Caco-2 (cell line): ENCODE measurements around the gene DCUN1D5. TPM values are rescaled to one million over a fixed set of nuclear protein-coding genes. Genes with fewer than 3 reads are reported as not detected.

Experiments
- BruUV-seq: library from RNA; stranded (reverse); fragments of 400-500 nt; replicated peaks from 2 replicates; lab custom pipeline; 2021; lab: Mats Ljungman, UMichigan
- CTCF ChIA-PET: fragments of 300-600 bp; sonication (Branson Sonifier 250); formaldehyde crosslinking; loops from one replicate; lab custom pipeline; 2022; ENCODE audit warnings: antibody characterized with exemption; lab: Charles Lee
- POLR2A ChIA-PET: fragments of 300-600 bp; sonication (Branson Sonifier 250); formaldehyde crosslinking; loops from one replicate; lab custom pipeline; 2022; ENCODE audit warnings: antibody characterized with exemption; lab: Charles Lee
- DNase-seq, 2 experiments: peaks; one replicate each; pipeline versions ENCODE4 v3.0.0 to v3.0.0-alpha.2; 2020 to 2022
- H3K27me3 ChIP-seq: replicated peaks from 2 replicates; pipeline ENCODE4 v1.6.0; 2011; ENCODE audit warnings: low read length; ENCODE audit not compliant: control insufficient read depth, insufficient read depth
- H3K36me3 ChIP-seq: 2 replicates; pipeline ENCODE4 v1.5.1; 2011; ENCODE audit warnings: low read length; ENCODE audit not compliant: control insufficient read depth, insufficient read depth
- H3K4me1 ChIP-seq: fragments of 250-450 bp; sonication (Bioruptor Pico); 2 replicates; pipeline ENCODE4 v1.5.1; 2020; ENCODE audit warnings: mild to moderate bottlenecking
- H3K4me3 ChIP-seq: 2 replicates; pipeline ENCODE4 v1.5.1; 2011; ENCODE audit warnings: low read depth, mild to moderate bottlenecking, control low read depth, low read length
- H3K9me3 ChIP-seq: fragments of 250-450 bp; sonication (Bioruptor Pico); 2 replicates; pipeline ENCODE4 v1.5.1; 2020; ENCODE audit warnings: mild to moderate bottlenecking, moderate library complexity
- H3K27ac Mint-ChIP-seq: one replicate; pipeline ENCODE4 v1.8.0; 2022; ENCODE audit warnings: mixed read lengths; ENCODE audit not compliant: unreplicated experiment
- H3K27me3 Mint-ChIP-seq: one replicate; pipeline ENCODE4 v1.8.0; 2022; ENCODE audit warnings: mixed read lengths; ENCODE audit not compliant: insufficient read depth, unreplicated experiment
- H3K36me3 Mint-ChIP-seq: one replicate; pipeline ENCODE4 v1.8.0; 2022; ENCODE audit warnings: mild to moderate bottlenecking, mixed read lengths; ENCODE audit not compliant: insufficient read depth, unreplicated experiment
- H3K4me1 Mint-ChIP-seq: one replicate; pipeline ENCODE4 v1.8.0; 2022; ENCODE audit warnings: low read depth, mixed read lengths; ENCODE audit not compliant: unreplicated experiment
- H3K4me3 Mint-ChIP-seq: one replicate; pipeline ENCODE4 v1.8.0; 2022; ENCODE audit warnings: mild to moderate bottlenecking, moderate library complexity, mixed read lengths; ENCODE audit not compliant: unreplicated experiment
- H3K9me3 Mint-ChIP-seq: one replicate; pipeline ENCODE4 v1.8.0; 2022; ENCODE audit warnings: mixed read lengths; ENCODE audit not compliant: unreplicated experiment
- CTCF ChIP-seq, 2 experiments: fragments of 200-600 bp in 1 of 2; IDR thresholded peaks; 1 replicate in 1 of 2; 2 replicates in 1 of 2; pipeline versions ENCODE4 v1.5.1 to v1.8.0; 2011 to 2022; ENCODE audit warnings: antibody characterized with exemption in 1 of 2, control low read depth in 1 of 2, inconsistent platforms in 1 of 2, low read depth in 1 of 2, low read length in 1 of 2, mild to moderate bottlenecking in 1 of 2, moderate library complexity in 1 of 2; ENCODE audit not compliant: insufficient read depth in 1 of 2, severe bottlenecking in 1 of 2, unreplicated experiment in 1 of 2
- intact Hi-C: fragments of 100-400 bp; cut with micrococcal nuclease; formaldehyde crosslinking; loops from one replicate; pipeline ENCODE4 v1.10.0; 2022; ENCODE audit not compliant: unreplicated experiment
- total RNA-seq: library from RNA; stranded (reverse); gene quantifications from 2 replicates; pipeline ENCODE4 v1.2.3, GENCODE V29; 2022

DCUN1D5 gene
- total RNA-seq, 1 experiment from 2014 or later, result 95.1 TPM

- H3K27me3 Mint-ChIP-seq, result no peaks in the 10 kb centered on the region
- CTCF ChIA-PET, result no interaction called here
Observed at GRCh38 chr11:103076361-103076760, 15.6 kb downstream of the DCUN1D5 start.

GRCh38 chr11:103071008-103071407 lies 21.0 kb downstream of the DCUN1D5 start:
- no TSS peak for BruUV-seq
- intact Hi-C loops, result no loop called here
- ChIA-PET POLR2A (no interaction called here), CTCF (no interaction called here)
- H3K4me1 ChIP-seq, result no peaks in the 10 kb centered on the region
- no peak overlapping the region for H3K4me3 ChIP-seq
- no peaks in the 10 kb centered on the region for H3K27me3 Mint-ChIP-seq
- H3K4me1 Mint-ChIP-seq, result no peaks in the 10 kb centered on the region
- H3K27ac Mint-ChIP-seq, result no peak overlapping the region
- no peaks in the 10 kb centered on the region for H3K9me3 ChIP-seq
- no peaks in the 10 kb centered on the region for H3K27me3 ChIP-seq
- H3K36me3 Mint-ChIP-seq, result peaks cover 47% of the 10 kb centered on the region
- H3K4me3 Mint-ChIP-seq, result no peak overlapping the region
- no peaks in the 10 kb centered on the region for H3K9me3 Mint-ChIP-seq
- no peak for TF ChIP-seq CTCF (IDR thresholded peaks at IDR 0.05; ENCODE audit: insufficient read depth in 1 of 2, low read depth in 1 of 2, low read length in 1 of 2, severe bottlenecking in 1 of 2, unreplicated experiment in 1 of 2)
- peaks cover 1% of the 10 kb centered on the region; the same call in 1 of the 2 replicates for H3K36me3 ChIP-seq
- DNase-seq, result no peak

More at GRCh38 chr11:103076361-103076760, 15.6 kb downstream of the DCUN1D5 start:
- no peak overlapping the region for H3K27ac Mint-ChIP-seq
- no peak for TF ChIP-seq CTCF (IDR thresholded peaks at IDR 0.05; ENCODE audit: insufficient read depth in 1 of 2, low read depth in 1 of 2, low read length in 1 of 2, severe bottlenecking in 1 of 2, unreplicated experiment in 1 of 2)
- POLR2A ChIA-PET, result no interaction called here
- H3K4me3 Mint-ChIP-seq, result no peak overlapping the region
- H3K4me3 ChIP-seq, result no peak overlapping the region
- no peaks in the 10 kb centered on the region for H3K9me3 ChIP-seq
- H3K9me3 Mint-ChIP-seq, result no peaks in the 10 kb centered on the region
- H3K4me1 Mint-ChIP-seq, result no peaks in the 10 kb centered on the region
- no TSS peak for BruUV-seq
- intact Hi-C loops, result no loop called here
- H3K36me3 ChIP-seq, result peaks cover 4% of the 10 kb centered on the region; the same call in 1 of the 2 replicates
- H3K27me3 ChIP-seq, result no peaks in the 10 kb centered on the region
- H3K36me3 Mint-ChIP-seq, result peaks cover 76% of the 10 kb centered on the region
- DNase-seq, result no peak
- no peaks in the 10 kb centered on the region for H3K4me1 ChIP-seq

GRCh38 chr11:103070142-103070541 lies 21.8 kb downstream of the DCUN1D5 start:
- no peak for TF ChIP-seq CTCF (IDR thresholded peaks at IDR 0.05; ENCODE audit: insufficient read depth in 1 of 2, low read depth in 1 of 2, low read length in 1 of 2, severe bottlenecking in 1 of 2, unreplicated experiment in 1 of 2)
- Mint-ChIP-seq H3K4me3 (no peak overlapping the region), H3K4me1 (no peaks in the 10 kb centered on the region), H3K27me3 (no peaks in the 10 kb centered on the region), H3K36me3 (peaks cover 51% of the 10 kb centered on the region), H3K27ac (no peak overlapping the region), H3K9me3 (no peaks in the 10 kb centered on the region)
- Histone ChIP-seq H3K4me3 (no peak overlapping the region), H3K4me1 (no peaks in the 10 kb centered on the region), H3K36me3 (peaks cover 1% of the 10 kb centered on the region; the same call in 1 of the 2 replicates), H3K9me3 (no peaks in the 10 kb centered on the region), H3K27me3 (no peaks in the 10 kb centered on the region)
- POLR2A ChIA-PET, result interaction anchor here (1.8 kb wide), 1 partner anchor 22 kb away, joined by 8 read pairs; the partner anchor contains the start of gene DCUN1D5
- intact Hi-C loops, result no loop called here
- no TSS peak for BruUV-seq
- CTCF ChIA-PET, result no interaction called here
- no peak for DNase-seq
